ENCODE data around the gene ZNF22.

ZNF22 gene

DNA sequence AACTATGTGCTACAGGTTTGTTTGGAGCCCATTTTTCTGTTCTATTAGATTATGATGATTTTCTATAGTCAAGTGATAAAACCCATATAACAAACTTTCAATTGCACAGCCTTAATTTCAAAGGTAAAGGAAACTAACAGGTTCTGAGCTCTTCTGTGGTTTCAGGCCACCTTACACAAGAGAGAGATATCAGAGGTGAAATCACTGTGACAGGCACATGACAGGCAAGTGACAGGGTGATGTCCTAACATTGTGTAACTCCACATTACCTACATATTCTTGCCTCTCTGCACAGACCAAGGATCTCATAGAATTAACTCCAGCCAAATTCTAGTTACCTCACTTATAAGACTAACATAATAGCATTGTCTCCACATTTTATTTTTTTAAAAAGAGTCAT lies 35.0 kb downstream of the ZNF22 start:
- no peak for DNase-seq

- no peak for DNase-seq
Measured at GRCh38 chr10:45040921-45041542, 40.3 kb downstream of the ZNF22 start.

DNA sequence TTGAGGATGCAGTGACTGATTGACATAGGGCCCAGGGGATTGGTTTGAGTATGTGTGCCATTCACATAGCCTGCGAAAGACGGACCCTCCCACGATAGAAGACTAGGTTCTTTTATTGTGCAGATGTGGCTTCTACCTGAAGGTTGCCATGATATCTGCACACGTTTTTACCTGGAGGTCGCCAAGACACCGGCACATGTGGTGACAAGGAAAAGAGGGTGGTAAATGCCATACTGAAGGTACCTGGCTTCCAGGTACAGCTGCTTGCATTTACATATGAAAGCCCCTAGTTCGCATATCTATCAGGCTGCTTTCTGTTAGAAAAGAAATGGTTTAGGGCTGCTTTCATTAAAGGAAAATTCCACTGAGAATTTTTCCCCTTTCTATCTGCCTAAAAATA lies 43.6 kb downstream of the ZNF22 start:
- no peak for DNase-seq

DNA sequence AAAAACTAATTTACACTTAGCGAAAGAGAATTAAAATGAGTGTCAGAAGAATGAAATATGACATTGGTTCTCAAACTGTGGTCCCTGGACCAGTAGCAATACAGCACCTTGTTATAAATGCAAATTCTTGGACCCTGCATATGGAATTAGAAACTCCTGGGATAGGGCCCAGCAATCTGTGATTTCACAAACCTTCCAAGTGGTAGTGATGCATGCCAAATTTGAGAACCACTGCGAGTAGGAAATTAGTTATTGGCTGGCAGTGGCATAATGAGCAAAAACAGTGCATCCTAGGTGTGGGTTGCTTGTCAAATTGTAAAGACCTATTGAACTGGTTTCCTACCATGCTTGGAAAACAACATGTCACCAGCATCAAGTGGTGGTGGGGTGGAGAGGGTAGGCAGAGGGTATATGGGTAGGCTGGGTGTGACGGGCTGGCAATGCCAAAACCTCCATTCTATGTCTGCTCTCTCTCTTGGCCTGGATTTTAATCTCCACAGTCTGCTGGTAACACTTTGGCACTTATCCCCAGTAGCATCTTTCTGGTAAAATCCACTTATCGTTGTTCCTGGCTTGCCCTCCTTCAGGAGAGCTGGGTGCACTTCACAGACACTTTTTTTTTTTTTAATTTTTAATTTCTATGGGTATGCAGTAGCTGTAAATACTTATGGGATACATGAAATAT lies 50.0 kb downstream of the ZNF22 start:
- DNase-seq, result no peak

GRCh38 chr10:45052700-45053099 lies 52.0 kb downstream of the ZNF22 start:
- no peak for DNase-seq

- no peak for DNase-seq
Measured at GRCh38 chr10:45053569-45054100, 52.9 kb downstream of the ZNF22 start.
